Ovary (tissue), 3 donors: ENCODE data around the gene CBLN4.

Experiments
- EP300 ChIP-seq: sonication (generic); formaldehyde crosslinking; IDR thresholded peaks from one replicate; pipeline ENCODE4 v1.6.1; 2017; ENCODE audit warnings: antibody characterized with exemption
- POLR2A ChIP-seq: fragments of 450-650 bp; IDR thresholded peaks from one replicate; pipeline ENCODE4 v1.6.1; 2017; ENCODE audit warnings: antibody characterized with exemption, mild to moderate bottlenecking, moderate library complexity
- TF ChIP-seq, protein P1 (sequence below), 3 donors: fragments of 450-650 bp in 2 of 3; fragments of 200-600 bp in 1 of 3; IDR thresholded peaks; one replicate each; pipeline versions ENCODE4 v1.5.1 to v1.8.0; 2016 to 2022; ENCODE audit warnings: antibody characterized with exemption in 3 of 3, mild to moderate bottlenecking in 1 of 3
- donor health status: DM: no; HTN: no; CAD: no.

DNA sequence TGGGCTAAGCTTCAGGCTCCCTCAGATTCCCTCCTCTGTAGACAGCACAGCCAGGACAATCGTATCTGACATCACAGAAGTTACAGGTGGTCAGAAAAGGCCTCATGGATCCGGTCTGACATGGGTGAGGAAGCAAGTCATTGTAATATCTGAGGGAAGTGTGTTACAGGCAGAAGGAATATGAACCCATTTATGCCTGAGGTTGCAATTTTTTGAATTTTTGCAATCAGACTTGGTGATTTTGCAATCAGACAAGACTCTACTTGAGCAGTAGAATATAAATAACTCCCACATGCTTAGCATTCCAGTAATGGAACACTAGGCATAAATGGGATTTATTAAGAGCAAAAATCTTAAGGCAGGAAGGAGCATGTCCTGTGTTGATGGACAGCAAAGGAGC lies 52.1 kb downstream of the CBLN4 start:
- TF ChIP-seq, protein P1, sequence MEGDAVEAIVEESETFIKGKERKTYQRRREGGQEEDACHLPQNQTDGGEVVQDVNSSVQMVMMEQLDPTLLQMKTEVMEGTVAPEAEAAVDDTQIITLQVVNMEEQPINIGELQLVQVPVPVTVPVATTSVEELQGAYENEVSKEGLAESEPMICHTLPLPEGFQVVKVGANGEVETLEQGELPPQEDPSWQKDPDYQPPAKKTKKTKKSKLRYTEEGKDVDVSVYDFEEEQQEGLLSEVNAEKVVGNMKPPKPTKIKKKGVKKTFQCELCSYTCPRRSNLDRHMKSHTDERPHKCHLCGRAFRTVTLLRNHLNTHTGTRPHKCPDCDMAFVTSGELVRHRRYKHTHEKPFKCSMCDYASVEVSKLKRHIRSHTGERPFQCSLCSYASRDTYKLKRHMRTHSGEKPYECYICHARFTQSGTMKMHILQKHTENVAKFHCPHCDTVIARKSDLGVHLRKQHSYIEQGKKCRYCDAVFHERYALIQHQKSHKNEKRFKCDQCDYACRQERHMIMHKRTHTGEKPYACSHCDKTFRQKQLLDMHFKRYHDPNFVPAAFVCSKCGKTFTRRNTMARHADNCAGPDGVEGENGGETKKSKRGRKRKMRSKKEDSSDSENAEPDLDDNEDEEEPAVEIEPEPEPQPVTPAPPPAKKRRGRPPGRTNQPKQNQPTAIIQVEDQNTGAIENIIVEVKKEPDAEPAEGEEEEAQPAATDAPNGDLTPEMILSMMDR (IDR thresholded peaks at IDR 0.05) = no peak
- TF ChIP-seq EP300 (no peak), POLR2A (no peak)
